DND-41 (cell line): ENCODE data around the gene ADIPOQ.

Experiments used
- ATAC-seq: fragments of 200-7000 bp; cut with Tn5 transposase; 3 replicates; pipeline ENCODE4 v1.9.1; 2021; ENCODE audit warnings: low read depth; ENCODE audit not compliant: insufficient read depth
- DNase-seq: peaks from one replicate; pipeline ENCODE4 v3.0.0-alpha.2; 2020
- H2AFZ ChIP-seq: 2 replicates; pipeline ENCODE4 v1.6.0; 2012; ENCODE audit warnings: low read depth, low read length
- H3K27ac ChIP-seq: 2 replicates; pipeline ENCODE4 v1.5.1; 2012; ENCODE audit warnings: low read length, inconsistent platforms
- H3K27me3 ChIP-seq: fragments of 200-600 bp; sonication (generic); 2 replicates; pipeline ENCODE4 v1.6.0; 2012; ENCODE audit warnings: low read length, mild to moderate bottlenecking, inconsistent platforms; ENCODE audit not compliant: insufficient read depth, poor library complexity
- H3K36me3 ChIP-seq: 2 replicates; pipeline ENCODE4 v1.5.1; 2012; ENCODE audit warnings: low read length, inconsistent platforms; ENCODE audit not compliant: insufficient read depth
- H3K4me1 ChIP-seq: 2 replicates; pipeline ENCODE4 v1.5.1; 2012; ENCODE audit warnings: mild to moderate bottlenecking, low read length; ENCODE audit not compliant: insufficient read depth
- H3K4me2 ChIP-seq: 2 replicates; pipeline ENCODE4 v1.6.0; 2012; ENCODE audit warnings: mild to moderate bottlenecking, moderate library complexity, low read length, inconsistent platforms; ENCODE audit not compliant: insufficient read depth
- H3K4me3 ChIP-seq, 2 experiments: fragments of 200-600 bp in 1 of 2; shearing (Covaris generic) in 1 of 2; 2 replicates each; pipeline ENCODE4 v1.5.1; 2012 to 2016; ENCODE audit warnings: inconsistent platforms in 2 of 2, low read length in 2 of 2, mild to moderate bottlenecking in 2 of 2, low read depth in 1 of 2, moderate library complexity in 1 of 2
- H3K79me2 ChIP-seq: 2 replicates; pipeline ENCODE4 v1.6.0; 2012; ENCODE audit warnings: low read length, inconsistent platforms; ENCODE audit not compliant: insufficient read depth
- H3K9ac ChIP-seq: 2 replicates; pipeline ENCODE4 v1.6.0; 2012; ENCODE audit warnings: low read depth, mild to moderate bottlenecking, inconsistent platforms, low read length, moderate library complexity
- H3K9me3 ChIP-seq: 2 replicates; pipeline ENCODE4 v1.5.1; 2012; ENCODE audit warnings: low read length, moderate library complexity, mild to moderate bottlenecking, inconsistent platforms; ENCODE audit not compliant: insufficient read depth, severe bottlenecking
- H4K20me1 ChIP-seq: 2 replicates; pipeline ENCODE4 v1.6.0; 2012; ENCODE audit warnings: low read length; ENCODE audit not compliant: insufficient read depth
- CTCF ChIP-seq: IDR thresholded peaks from 2 replicates; pipeline ENCODE4 v1.5.1; 2012; ENCODE audit warnings: borderline replicate concordance, low read length, moderate library complexity, mild to moderate bottlenecking; ENCODE audit not compliant: poor library complexity, severe bottlenecking; ENCODE audit errors: extremely low read depth
- EZH2 ChIP-seq: IDR thresholded peaks from 3 replicates; pipeline ENCODE4 v1.6.1; 2012; ENCODE audit warnings: borderline replicate concordance, low read depth, mild to moderate bottlenecking, moderate library complexity, low read length, inconsistent platforms; ENCODE audit not compliant: severe bottlenecking

The ADIPOQ gene

GRCh38 chr3:186842426-186843038, at the start of gene ADIPOQ:
Gene ADIPOQ (plus strand): TSS chr3:186842710. CDS start chr3:186853059, 10,349 bp downstream.
- H3K27me3 ChIP-seq = peaks cover 23% of the 10 kb centered on the region
- no peak within 1 kb of the TSS for H2AFZ ChIP-seq
- DNase-seq = no peak
- no peaks in the 10 kb centered on the region for H3K4me1 ChIP-seq
- H3K9me3 ChIP-seq = no peaks in the 10 kb centered on the region
- no peak within 1 kb of the TSS for H3K27ac ChIP-seq
- no peak for ATAC-seq
- H3K79me2 ChIP-seq = no peaks in the 10 kb centered on the region
- no peak within 1 kb of the TSS for H3K4me2 ChIP-seq
- H3K9ac ChIP-seq = no peak within 1 kb of the TSS
- H4K20me1 ChIP-seq = no peaks in the 10 kb centered on the region
- no peak within 1 kb of the TSS for H3K4me3 ChIP-seq
- no peaks in the 10 kb centered on the region for H3K36me3 ChIP-seq
- TF ChIP-seq CTCF (no peak), EZH2 (no peak)

GRCh38 chr3:186798239-186798874, 44.2 kb upstream of the ADIPOQ start:
- Histone ChIP-seq H3K9ac (no peak overlapping the region), H3K4me3 (no peak overlapping the region), H3K79me2 (peaks cover 74% of the 10 kb centered on the region), H2AFZ (no peak overlapping the region), H3K4me2 (peak overlapping the region; percentile 15; the same call in 1 of the 2 replicates), H3K27me3 (no peaks in the 10 kb centered on the region), H3K27ac (no peak overlapping the region), H3K9me3 (no peaks in the 10 kb centered on the region), H4K20me1 (peaks cover 10% of the 10 kb centered on the region; the same call in 1 of the 2 replicates), H3K4me1 (peaks cover 16% of the 10 kb centered on the region; the same call in 1 of the 2 replicates), H3K36me3 (peaks cover 88% of the 10 kb centered on the region)
- ATAC-seq = no peak
- no peak for DNase-seq
- TF ChIP-seq CTCF (no peak), EZH2 (no peak)

- no peak for DNase-seq
- H3K79me2 ChIP-seq = peaks cover 82% of the 10 kb centered on the region
- H3K4me3 ChIP-seq = no peak overlapping the region
- no peaks in the 10 kb centered on the region for H3K27me3 ChIP-seq
- H3K4me2 ChIP-seq = no peak overlapping the region
- H4K20me1 ChIP-seq = peaks cover 15% of the 10 kb centered on the region; the same call in 1 of the 2 replicates
- peaks cover 89% of the 10 kb centered on the region for H3K36me3 ChIP-seq
- H2AFZ ChIP-seq = no peak overlapping the region
- H3K4me1 ChIP-seq = peaks cover 34% of the 10 kb centered on the region
- no peak overlapping the region for H3K9ac ChIP-seq
- no peak overlapping the region for H3K27ac ChIP-seq
- no peak for TF ChIP-seq EZH2
- TF ChIP-seq CTCF = no peak
- H3K9me3 ChIP-seq = no peaks in the 10 kb centered on the region
- peak; percentile 33; the same call in 1 of the 3 replicates for ATAC-seq
Measured at GRCh38 chr3:186800285-186800684, 42.2 kb upstream of the ADIPOQ start.
